HuH-7.5 (cell line): Measurements from ENCODE around the gene CAPN14.

Source experiments
- DNase-seq: peaks from one replicate; pipeline ENCODE4 v3.0.0; 2011; ENCODE audit warnings: low spot score

The CAPN14 gene

DNA sequence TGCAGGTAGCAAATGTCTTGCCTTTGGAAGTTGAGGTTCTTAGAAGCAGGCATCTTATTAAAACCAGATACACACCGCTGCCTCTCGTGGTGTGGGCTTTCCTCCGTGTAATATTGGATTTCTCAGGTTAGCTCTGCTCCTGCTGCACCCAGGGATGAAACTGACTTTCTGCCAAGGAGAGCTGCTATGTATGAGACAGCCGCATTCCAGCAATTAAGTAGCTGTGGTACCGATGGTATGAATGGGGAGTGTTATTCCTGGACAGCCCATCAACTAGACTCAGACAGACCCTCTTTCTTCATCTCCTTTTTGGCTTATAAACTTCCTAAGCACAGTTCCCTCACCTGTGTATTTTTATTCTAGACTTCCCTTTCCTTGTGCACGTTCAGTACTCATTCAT lies 9.8 kb upstream of the CAPN14 start:
- DNase-seq, result no peak

GRCh38 chr2:31226266-31226665 lies 9.0 kb upstream of the CAPN14 start:
- DNase-seq, result no peak

- DNase-seq, result no peak
Measured at GRCh38 chr2:31223749-31224148, 6.4 kb upstream of the CAPN14 start.

DNA sequence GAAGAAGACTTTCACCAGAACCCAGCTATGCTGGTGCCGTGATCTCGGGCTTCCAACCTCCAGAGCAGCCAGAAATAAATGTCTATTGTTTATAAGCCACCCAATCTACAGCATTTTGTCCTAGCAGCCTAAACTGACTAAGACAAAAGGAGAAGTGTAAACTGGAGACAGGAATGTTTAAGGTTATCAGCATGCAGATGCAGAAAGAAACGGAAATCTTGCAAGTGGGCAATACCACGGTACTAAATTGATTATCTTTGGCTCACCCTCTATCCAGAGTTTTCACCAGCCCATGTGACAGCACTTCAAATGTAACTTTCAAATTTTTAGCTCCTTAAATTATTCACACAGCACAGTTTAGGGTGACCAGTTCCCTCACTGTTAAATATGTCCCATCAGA lies 5.7 kb upstream of the CAPN14 start:
- no peak for DNase-seq

DNA sequence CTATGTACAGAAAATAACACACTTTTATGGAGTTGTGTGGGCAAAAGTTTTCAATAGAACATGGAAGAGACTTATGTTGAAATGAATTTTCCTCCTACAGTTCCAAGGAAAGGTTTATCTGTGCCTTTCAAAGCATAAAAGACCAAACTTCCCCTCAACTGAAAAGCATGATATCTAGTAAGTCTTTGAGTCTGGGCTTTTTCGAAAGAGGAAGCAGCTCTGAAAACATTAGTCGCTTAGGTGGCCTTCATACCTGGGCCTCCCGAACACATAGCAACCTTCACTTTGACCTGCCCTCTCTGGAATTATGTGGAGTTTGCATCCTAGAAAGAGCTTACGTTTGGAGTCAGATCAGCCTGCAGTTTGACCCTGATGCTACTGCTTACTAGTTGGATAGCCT lies 4.8 kb upstream of the CAPN14 start:
- DNase-seq, result no peak

DNA sequence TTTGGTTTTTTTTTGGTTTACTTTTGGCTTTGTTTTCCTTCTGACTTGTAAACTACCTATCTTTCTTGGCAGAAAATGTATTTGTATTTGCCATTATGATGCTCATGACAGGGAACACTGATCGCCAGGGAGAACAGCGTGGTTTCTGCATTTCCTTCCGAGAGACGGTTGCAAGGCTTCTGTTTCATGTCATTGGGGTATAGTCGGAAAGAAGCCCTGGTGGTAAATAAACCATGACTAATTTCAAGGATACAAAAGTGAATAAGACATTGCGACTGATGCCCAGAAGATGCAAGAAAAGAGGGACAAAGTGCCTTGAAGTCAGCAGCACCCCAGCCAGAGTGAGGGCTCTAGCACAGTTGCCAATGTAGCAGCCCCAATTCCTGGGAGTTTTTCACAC lies 4.2 kb upstream of the CAPN14 start:
- no peak for DNase-seq

DNA sequence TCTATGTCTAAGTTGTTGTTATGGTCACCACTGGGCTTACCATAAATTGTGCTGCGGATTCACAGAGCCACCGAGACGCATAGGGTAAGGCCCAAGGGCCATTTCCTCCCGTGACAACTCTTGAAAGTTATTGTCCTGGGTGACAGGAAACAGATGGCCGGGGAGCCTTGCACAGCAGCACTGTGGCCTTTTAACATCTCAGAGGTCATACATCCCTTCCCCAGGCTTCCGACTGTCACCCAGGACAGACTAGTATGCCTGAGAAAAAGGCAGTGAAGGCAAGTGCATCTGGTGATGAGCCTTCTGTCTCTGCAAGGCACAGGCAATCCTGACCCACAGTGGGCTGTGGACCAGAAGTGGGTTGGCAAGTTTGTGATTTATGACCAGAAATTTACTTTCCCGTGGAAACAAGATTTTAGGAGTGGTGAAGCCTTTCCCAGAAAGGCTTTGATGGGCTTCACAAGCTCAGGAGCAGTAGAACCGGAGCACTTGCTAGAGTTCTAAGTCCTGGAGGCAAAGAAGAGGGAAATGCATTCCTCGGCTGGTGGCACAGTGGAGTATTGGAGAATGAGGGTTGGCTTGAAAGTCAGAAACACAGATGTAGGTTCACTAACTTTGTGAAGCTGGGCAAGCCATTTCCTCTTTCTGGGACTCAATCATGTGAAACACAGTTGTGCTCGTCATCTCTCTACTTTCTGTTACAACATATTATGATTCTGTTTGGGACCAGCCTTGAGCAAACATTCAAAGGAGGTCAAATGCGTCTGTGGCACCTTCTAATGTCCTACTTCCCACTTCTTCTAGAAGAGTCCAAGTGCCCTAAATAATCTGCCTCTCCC lies 2.0 kb upstream of the CAPN14 start:
- no peak for DNase-seq

- DNase-seq, result no peak
Measured at GRCh38 chr2:31216734-31217133, 581 bp downstream of the CAPN14 start.

- no peak for DNase-seq
Measured at GRCh38 chr2:31214444-31214915, 2.8 kb downstream of the CAPN14 start.

GRCh38 chr2:31213601-31214443 lies 3.5 kb downstream of the CAPN14 start:
- DNase-seq, result no peak

- no peak for DNase-seq
Measured at GRCh38 chr2:31212659-31213600, 4.4 kb downstream of the CAPN14 start.

DNA sequence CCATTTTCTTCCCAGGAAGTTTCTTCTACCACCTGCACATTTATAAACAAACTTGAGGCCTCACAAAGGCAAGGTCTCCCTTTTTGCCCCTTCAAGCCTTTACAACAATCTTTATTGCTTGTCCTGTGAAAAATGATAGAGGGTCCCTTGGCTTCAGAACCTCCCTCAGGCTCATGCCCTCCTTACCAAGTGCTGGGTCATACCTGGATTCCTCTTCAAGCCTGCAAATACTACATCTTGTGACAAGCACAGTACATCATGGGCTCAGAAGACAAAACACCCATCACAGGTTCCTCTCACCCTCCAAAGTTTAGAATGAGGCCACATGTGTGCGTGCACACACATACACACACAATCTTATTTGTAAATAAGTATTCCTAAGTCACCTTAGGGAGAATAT lies 9.1 kb downstream of the CAPN14 start:
- DNase-seq, result no peak

- DNase-seq, result no peak
Measured at GRCh38 chr2:31207790-31208189, 9.5 kb downstream of the CAPN14 start.

DNA sequence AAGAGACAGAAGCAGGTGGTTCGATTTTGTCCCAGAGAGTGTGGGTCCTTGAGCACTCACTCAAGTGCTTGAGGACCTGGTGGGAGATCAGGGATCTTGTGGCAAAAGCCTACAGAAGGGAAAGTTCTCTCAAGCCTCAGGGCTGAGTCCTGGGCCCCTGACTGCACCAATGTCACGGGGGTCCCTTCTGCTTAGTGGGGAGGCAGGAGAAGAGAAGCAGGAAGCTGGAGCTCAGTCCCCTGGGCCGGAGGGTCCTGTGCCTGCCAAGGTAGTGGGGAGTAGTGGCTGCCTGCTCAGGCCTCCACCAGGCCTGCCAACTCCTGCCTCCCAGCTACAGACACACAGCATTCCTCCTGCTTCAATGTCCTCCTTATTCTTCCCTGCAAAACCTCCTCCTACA lies 11.7 kb downstream of the CAPN14 start:
- no peak for DNase-seq

GRCh38 chr2:31205186-31205585 lies 12.1 kb downstream of the CAPN14 start:
- DNase-seq, result no peak

GRCh38 chr2:31204783-31205182 lies 12.5 kb downstream of the CAPN14 start:
- no peak for DNase-seq

- no peak for DNase-seq
Measured at GRCh38 chr2:31203916-31204315, 13.4 kb downstream of the CAPN14 start.

DNA sequence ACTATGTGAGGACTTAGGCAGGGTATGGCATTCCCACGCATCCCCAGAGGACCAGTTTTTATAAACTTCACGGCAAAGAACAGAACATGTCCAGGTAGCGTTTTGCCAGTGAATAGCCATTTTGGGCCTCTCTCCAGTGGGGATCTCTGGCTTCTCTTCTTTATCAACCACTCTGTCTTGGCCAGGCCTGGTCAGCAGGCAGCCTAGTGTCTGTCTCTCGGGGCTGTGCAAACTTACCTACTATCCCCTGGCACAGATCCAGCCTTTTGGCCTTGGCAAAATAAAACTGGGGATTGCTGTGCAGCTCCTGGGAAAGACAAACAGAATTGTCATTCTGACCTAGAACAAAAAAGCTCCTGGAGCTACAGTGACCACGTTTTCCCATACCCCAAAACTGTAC lies 14.5 kb downstream of the CAPN14 start:
- DNase-seq, result no peak

DNA sequence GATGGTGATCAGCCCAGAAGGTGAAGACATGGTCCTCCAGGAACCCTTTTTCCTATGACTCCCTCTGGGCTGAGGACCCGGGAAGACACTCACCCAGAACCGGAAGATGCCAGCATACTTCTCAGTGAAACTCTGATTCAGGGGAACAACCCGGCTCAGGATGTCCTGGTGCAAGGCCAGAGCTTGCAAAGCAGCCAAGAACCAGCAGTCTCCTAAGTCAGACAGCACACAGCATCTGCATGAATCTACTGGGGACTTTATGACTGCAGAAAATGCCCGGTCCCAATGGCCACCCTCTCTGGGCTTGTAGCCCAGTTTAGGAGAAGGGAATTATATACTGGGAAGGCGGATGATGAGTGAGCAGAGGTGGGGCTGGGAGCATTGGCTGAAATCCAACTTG lies 15.3 kb downstream of the CAPN14 start:
- DNase-seq, result no peak

DNA sequence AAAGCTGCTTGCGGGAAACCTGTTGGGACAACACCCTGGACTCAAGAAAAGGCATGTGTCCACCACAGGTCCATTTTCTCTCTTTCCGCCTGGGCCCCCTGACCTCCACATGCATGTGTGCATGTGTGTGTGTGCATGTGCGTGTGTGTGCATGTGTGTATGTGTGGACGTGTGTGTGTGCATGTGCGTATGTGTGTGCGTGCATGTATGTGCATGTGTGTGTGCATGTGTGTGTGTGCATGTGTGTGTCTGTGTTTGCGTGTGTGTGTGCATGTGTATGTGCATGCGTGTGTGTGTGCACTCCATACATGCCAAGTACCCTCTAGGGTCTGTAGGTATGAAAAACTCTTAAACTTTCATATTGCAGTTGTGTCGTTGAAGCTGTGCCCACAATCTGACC lies 16.3 kb downstream of the CAPN14 start:
- DNase-seq, result no peak

DNA sequence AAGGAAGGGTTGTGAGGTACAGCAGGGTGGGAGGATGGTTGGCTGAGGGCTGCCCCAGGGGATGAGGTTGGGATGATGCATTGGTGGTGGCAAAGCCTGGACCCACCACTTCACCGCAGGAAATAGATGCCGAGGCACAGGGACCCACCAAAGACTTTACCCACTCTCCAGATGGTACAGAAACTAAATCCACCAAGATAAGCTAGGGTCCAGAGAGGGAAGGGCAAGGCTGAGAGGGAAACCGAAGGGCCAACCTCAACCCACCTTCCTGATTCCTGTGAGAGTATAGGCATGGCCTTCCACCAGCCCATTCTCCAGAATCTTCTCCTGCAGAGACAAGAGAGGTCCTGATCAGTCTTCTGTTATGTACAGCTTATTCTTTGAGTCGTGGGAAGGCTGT lies 18.1 kb downstream of the CAPN14 start:
- DNase-seq, result no peak

- DNase-seq, result no peak
Measured at GRCh38 chr2:31197669-31198068, 19.6 kb downstream of the CAPN14 start.
